Activated CD8-positive, alpha-beta memory T cell treated with anti-CD3 and anti-CD28 coated beads for 48 hours (primary cell): ENCODE measurements around the gene HOMER2.
"Not testable (repeated sequence)": the region's sequence is repeated elsewhere in the genome, so short reads cannot be mapped to it uniquely, and the experiment has no call there.

ENCODE experiments used
- DNase-seq, 3 experiments: peaks; one replicate each; pipeline ENCODE4 v3.0.0-alpha.2; 2020; ENCODE audit warnings: low read depth in 2 of 3, low spot score in 2 of 3

Gene HOMER2

DNA sequence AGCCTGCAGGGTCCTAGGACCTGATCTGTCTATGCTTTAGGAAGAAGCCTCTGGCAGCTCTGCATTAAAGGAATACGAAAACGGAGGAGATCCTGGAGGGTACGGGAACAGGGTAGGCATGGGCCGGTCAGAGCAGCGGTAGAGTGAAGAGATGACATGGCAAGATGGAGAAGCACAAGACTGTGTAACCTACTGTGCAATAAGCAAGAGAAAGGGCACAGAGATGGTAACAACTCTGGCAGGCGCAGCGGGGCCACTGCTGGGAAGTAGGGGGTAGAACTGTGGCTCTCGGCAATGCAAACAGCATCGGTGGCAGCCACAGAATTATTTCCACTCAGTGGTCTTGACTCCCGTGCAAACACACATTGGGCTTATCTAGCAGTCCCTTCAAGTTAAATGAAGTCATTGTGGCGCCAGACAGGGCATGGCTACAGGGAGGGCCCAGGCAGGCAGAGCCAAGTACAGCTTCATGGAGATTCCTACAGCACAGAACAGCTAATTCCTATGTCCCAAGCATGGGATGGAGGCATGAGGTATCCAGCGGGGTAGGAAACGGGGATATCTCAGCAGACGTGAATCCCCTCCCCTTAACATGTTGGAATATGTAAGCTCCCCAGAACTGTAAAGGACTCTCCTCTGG lies 114.3 kb downstream of the HOMER2 start:
- no peak for DNase-seq

DNA sequence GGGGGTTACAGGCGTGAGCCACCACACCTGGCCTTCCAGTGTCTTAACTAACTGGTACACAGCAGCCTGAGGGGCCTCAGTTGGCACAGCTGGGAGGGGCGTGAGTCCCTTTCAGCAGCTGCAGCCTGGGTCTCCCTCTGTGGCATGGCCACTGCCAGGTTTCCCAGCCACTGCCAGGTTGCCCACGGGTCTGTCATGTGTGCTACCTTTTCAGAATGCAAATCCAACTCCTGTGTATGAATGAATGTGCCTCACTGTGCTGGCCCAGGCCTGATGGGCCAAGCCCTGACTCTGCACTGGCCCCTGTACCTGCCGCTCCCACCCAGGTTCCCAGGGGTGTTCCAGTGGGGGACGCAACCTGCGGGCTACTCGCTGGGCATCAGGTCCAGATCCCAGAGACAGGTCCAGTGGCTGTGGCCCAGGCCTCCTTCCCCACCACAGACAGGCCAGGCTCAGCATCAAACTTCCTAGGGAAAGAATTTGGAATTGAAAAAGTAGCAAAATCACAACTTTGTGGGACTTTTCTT lies 117.1 kb downstream of the HOMER2 start:
- DNase-seq: no peak

DNA sequence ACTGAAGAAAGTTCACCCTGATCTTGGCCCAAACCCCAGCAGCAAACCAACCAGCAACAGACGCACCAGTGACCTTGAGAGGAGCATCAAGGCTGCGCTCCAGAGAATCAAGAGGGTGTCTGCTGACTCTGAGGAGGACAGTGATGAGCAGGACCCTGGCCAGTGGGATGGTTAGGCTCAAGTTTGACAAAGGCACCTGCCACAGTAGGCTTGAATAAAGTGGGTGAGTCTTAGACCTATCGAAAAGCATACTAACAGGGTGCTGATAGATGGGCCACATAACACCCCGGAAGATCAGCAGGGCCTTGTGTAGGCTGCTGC lies 119.2 kb downstream of the HOMER2 start:
- no peak for DNase-seq

- no peak for DNase-seq
Observed at GRCh38 chr15:82832601-82833361, 119.7 kb downstream of the HOMER2 start.

DNA sequence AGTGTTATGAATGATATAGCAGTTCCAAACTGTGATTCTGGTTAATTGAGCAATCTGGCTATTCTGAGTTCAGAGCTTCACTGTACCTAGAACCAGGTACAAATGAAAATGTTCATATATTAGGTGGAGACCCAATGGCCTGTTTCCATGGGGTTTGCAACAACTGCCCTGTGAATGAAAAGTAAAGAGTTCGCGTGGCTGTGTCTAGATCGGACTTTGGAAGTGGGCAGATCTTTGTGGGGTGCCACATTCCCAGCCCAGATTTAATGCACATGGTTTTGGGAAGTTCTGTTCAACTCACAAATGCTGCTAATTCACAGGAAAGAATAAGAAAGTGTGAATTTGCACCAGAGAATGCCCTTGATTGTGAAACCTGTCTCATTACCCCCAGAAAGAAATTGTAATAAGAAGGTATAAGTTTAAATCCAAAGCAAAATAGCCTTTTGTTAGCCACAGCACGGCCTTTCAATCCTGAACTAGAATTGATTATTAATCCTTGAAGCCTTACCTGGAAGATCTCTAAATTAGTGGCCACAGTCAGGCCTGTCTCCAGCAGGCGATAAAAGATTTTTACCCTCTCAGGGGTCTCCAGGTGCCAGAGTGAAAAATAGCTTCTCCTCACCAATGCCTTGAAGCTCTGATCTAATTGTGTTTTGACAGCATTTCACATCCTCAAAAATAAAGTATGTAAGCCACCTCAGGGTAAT lies 120.5 kb downstream of the HOMER2 start:
- no peak for DNase-seq

- no peak for DNase-seq
Observed at GRCh38 chr15:82830427-82831173, 121.9 kb downstream of the HOMER2 start.

GRCh38 chr15:82829234-82829633 lies 123.3 kb downstream of the HOMER2 start:
- DNase-seq: no peak

DNA sequence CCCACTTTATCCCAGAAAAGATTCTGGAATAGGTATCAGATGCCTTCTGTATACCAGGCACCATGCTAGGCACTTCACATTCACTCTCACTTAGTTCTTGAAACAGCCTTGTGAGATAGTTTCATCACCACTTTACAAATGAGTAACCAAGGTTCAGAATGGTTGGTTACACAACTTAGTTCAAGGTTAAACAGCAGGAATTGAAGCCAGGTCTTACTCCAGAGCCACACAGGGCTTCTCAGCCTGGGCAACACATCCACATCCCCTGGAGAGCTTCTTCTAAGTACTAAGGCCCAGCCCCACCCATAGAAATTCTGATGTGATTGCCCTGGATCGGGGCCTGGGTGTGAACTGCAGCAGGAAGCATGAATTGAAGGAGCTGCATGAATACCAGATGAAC lies 124.4 kb downstream of the HOMER2 start:
- DNase-seq: no peak

DNA sequence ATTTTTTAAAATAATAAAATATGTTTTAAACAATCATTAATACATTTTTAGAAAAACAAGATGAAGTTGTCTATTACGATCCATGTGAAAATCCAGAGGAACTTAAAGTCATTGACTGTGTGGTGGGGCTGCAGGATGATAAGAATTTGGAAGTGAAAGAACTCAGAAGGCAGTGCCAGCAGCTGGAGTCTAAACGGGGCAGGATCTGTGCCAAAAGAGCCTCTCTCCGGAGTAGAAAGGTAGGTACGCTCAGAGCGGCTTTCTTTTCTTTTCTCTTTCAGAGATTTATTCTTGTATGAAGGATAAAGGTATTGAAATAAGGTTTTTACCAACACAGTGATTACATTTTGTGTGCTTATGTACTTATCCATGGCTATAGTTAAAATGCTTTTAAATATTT lies 129.5 kb downstream of the HOMER2 start:
- DNase-seq: no peak

GRCh38 chr15:82821851-82822250 lies 130.7 kb downstream of the HOMER2 start:
- DNase-seq: not testable (repeated sequence)

- not testable (repeated sequence) for DNase-seq
Observed at GRCh38 chr15:82821396-82821795, 131.1 kb downstream of the HOMER2 start.

DNA sequence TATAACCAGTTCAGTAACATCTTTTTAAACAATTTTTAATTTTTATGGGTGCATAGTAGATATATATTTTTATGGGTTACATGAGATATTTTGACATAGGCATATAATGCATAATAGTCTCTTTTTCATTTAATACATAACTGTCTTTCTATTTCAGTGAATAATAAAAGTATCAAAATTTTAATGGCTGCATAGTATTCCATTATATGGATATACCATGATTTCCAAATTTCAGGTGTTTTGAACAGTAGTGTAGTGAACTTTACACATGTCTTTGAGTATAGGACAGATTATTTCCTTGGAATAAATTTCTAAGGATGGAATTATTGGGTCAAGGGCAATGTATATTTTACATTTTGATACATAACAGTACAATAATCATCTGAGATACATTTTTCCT lies 132.4 kb downstream of the HOMER2 start:
- DNase-seq: no peak

DNA sequence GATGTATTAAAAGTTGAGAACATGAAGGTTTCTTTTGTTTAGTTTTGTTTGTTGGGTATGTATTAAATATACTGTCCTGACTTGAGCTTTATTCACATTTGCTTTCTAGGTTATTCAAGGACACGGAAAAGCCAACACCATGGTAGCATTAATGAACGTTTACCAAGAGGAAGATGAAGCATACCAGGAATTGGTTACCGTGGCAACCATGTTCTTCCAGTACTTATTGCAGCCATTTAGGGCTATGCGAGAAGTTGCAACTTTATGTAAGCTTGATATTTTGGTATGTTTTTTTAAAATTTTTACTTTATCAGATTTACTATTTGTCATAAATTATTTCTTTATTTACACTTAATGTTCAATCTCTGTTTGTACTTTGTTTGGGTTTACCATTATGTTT lies 139.5 kb downstream of the HOMER2 start:
- no peak for DNase-seq

GRCh38 chr15:82810890-82811426 lies 141.6 kb downstream of the HOMER2 start:
- DNase-seq: no peak

DNA sequence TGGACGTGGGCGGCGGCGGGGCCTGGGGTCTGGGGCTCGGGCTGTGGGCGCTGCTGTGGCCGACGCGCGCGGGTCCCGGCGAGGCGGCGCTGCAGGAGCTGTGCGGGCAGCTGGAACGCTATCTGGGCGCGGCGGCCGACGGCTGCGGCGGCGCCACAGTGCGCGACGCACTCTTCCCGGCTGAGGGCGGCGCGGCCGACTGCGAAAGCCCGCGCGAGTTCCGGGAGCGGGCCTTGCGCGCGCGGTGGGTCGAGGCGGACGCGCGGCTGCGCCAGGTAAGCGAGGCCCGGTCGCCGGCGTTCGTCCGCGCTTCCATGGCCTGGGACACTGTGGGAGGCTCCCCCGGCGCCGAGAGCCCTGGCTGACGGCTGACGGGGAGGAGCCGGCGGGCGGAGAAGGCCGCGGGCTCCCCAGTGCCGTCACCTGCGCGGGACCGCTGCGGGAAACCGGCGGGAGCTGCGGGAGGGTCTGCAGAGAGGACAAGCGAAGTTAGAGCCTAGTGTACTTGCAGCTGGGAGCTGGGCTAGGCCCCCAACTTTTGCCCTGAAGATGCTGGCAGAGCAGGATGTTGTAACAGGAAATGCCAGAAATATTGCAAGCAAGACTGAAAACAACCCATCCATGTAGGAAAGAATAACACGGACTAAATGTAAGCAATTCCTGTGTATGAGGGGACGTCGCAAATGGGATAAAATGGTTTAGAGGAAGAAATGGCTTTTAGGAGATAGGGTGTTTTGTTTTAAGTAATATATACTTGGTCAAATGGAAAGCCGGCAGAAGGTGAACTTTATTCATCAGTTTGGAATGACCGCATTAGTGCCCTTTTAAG lies 142.2 kb downstream of the HOMER2 start:
- DNase-seq: peak in 1 of 3 experiments; percentile 14

- peak; percentile 65 to 90 (median 88) for DNase-seq
Observed at GRCh38 chr15:82809308-82810060, 143.0 kb downstream of the HOMER2 start, which contains the start of gene WHAMM. WHAMM (plus strand) TSS chr15:82809628; CDS start chr15:82809727, 99 bp downstream.

- DNase-seq: no peak
Observed at GRCh38 chr15:82808634-82809041, 143.9 kb downstream of the HOMER2 start.

GRCh38 chr15:82807920-82808633 lies 144.4 kb downstream of the HOMER2 start:
- DNase-seq: no peak

DNA sequence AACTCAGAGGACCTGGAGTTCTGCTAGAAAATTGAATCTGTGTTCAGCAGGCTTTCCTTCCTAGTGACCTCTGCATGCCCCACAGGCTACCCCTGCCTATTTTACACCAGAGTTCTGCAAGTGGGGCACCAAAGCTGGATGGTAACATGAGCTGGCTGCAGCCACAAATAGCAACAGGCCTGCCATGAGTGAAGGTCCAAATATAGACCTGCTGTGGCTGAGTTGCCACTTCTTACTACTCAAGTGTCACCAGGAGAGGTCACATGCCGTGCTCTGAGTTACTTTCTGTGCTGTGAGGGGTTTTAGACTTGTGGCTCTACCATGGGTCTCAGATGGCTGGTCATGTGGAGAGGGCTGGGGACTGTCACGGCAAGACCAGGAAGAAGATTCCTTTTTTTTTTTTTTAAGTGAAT lies 146.5 kb downstream of the HOMER2 start, which contains the start of gene FSD2:
Gene FSD2, minus strand, starts transcription at position 76 of the 413 bp plus-strand sequence. CDS start 18,679 bp downstream, outside the sequence.
- DNase-seq: no peak
